ENCODE data around the gene TSC2. TPM values are rescaled to one million over a fixed set of nuclear protein-coding genes. Genes with fewer than 3 reads are reported as not detected.
"Not testable (repeated sequence)": the region's sequence is repeated elsewhere in the genome, so short reads cannot be mapped to it uniquely, and the experiment has no call there.

Gene TSC2
- total and polyA plus RNA-seq, 3 donors from 2014 or later, result 136 to 271 (median 222) TPM

DNA sequence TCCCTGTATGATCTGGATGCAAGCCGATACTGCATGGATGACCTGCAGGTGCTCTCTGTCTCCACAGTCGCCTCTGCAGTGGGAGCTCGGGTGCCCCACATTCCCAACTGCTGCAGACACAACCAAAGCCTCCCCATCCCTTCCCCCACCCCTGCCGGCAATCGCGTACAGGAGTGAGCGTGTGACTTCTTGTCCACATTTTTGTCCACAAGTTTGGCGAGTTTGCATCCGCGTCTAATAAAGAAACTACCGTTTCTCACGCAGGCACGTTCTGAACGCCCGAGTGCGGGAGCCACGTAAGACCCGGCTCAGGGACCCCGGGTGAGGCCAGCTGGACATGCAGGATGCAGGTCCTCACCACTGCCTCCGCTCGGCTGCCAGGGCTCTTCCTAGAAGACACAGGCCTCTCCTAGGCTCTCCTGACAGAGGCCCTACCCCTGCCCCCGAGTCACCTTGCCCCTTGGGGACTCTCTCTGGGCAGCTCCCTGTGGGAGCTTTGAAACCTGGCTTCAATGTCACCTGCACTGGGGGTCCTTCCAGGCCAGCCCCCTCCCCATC is 82.2 kb downstream of the TSC2 start:
- intact Hi-C loops (cut with DNase I; ENCODE audit: low total_unique reads); H3K27ac ChIP-seq; H3K36me3 ChIP-seq (ENCODE audit: low read depth, missing control alignments); H3K4me3 ChIP-seq; H3K27me3 ChIP-seq; DNase-seq; H3K9me3 ChIP-seq: not testable (repeated sequence)
- H3K4me1 ChIP-seq, result peaks cover 39% of the 10 kb centered on the region
- WGBS, 2 donors, result 42 to 55% methylated on average over 14 to 22 of the region's 22 CpGs

DNA sequence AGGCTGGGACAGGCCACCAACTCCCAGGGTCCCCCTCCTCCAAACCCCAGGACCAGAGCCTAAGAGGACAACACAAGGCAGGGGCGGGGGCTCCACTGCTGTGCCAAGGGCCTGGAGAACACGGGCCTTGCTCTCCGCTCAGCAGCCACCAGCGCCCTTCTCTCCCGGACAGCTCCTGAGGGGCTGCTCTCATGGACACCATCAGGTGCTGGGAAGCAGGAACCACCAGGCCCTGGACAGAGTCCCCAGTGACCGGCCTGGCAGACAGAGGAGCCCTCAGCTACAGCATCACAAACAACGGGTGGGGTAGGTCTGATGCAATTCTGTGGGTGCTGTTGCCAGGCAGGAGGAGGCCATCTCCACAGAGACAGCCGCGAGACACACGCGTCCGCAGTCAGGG is 86.0 kb downstream of the TSC2 start:
- H3K4me3 ChIP-seq; H3K27me3 ChIP-seq; H3K4me1 ChIP-seq; DNase-seq; H3K27ac ChIP-seq; H3K9me3 ChIP-seq; intact Hi-C loops (cut with DNase I; ENCODE audit: low total_unique reads); H3K36me3 ChIP-seq (ENCODE audit: low read depth, missing control alignments): not testable (repeated sequence)
- WGBS, 2 donors, result 18% methylated on average over 6 of the region's 12 CpGs; no CpG with 5 or more reads in 1 of the 2 donors

DNA sequence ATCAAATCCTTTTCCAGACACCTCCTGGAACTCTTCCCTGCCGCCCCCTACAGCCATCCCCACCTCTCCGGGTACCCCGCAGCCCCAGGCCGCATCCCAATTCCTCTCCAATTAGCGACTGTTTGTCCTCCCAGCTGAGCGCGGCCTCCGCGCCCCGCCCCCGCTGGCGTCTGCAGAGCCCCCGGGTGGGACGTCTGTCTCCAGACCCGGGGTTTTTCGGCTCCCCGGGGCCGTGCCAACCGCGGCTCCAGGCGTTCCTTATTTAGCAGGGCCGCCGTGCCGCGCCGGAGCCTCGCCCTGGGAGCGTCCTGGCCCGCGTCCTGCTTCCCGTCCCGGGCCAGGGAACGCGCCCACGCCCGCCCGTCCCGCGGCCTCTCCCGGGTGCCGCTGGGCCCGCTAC is 87.3 kb downstream of the TSC2 start:
- H3K4me1 ChIP-seq; H3K36me3 ChIP-seq (ENCODE audit: low read depth, missing control alignments); H3K27me3 ChIP-seq; intact Hi-C loops (cut with DNase I; ENCODE audit: low total_unique reads); DNase-seq; H3K9me3 ChIP-seq: not testable (repeated sequence)
- WGBS, 2 donors, result 1% methylated on average over 12 to 17 of the region's 42 CpGs
- Histone ChIP-seq H3K4me3 (peak overlapping the region; percentile 56 to 58), H3K27ac (peak overlapping the region in 1 of 2 donors; percentile 87)

DNA sequence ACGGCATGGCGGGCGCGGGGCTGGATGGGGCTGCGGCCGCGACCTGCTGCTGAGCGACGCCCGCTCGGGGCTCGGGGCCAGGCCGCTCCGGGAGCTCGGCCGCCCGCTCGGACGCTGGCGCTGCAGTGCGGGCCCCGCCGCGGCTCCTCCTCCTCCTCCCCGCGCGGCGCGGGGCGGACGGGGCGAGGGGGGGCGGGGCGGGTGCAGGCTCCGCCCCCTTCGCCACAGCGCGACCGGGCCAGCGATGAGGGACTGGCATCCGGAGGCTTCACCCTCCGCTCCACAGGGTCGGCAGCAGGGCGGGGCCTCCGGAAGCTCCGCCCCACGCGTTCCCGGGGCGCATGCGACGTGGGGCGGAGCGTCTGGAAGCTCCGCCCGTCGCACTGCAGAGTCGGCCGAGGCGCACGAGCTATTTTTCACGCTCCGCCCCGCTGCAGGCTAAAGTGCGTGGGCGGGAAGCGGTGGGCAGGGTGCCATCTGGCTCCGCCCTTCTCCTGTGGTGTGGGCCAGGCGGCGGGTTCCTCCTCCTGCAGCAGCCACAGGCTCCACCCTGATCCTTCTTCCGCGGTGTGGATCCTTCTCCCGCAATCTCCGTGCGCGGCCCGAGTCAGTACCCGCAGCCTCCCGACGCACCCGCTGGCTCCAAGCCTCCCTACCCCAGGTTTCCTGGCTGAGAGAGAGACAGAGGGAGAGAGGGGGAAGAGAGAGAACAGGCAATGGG is 88.1 kb downstream of the TSC2 start, which contains the start of gene PKD1:
Gene PKD1 (minus strand): TSS at position 129 of the 721 bp plus-strand sequence. CDS start 209 bp downstream, outside the sequence.
- H3K9me3 ChIP-seq; intact Hi-C loops (cut with DNase I; ENCODE audit: low total_unique reads); H3K4me1 ChIP-seq; H3K27me3 ChIP-seq; H3K36me3 ChIP-seq (ENCODE audit: low read depth, missing control alignments): not testable (repeated sequence)
- peak; percentile 98 for DNase-seq
- peak within 1 kb of the TSS in 1 of 2 donors; percentile 87 for H3K27ac ChIP-seq
- 0% methylated on average over 27 of the region's 81 CpGs; no CpG with 5 or more reads in 1 of the 2 donors for WGBS, 2 donors
- H3K4me3 ChIP-seq, result peak within 1 kb of the TSS; percentile 56 to 58

MicroRNAs within 50 kb of the gene (microRNA counts, 767-probe panel; counts per million panel counts)
- microRNA hsa-miR-1225-3p, result 0 to 152 counts per million in 2 donors
- 0 to 152 counts per million in 2 donors for microRNA hsa-miR-1225-5p
- microRNA hsa-miR-3180, result 0 to 152 counts per million in 2 donors
- microRNA hsa-miR-4516, result 152 to 3,325 counts per million in 2 donors

Small RNAs within 50 kb of the gene (microRNA-seq; reads per million reads assigned to microRNA genes)
- gene MIR1225 (ENCODE audit: borderline number of aligned reads in 2 of 2, borderline replicate concordance in 1 of 2) (2.1 to 3.5 reads per million in 2 donors), gene MIR3180-5 (ENCODE audit: borderline number of aligned reads in 2 of 2, borderline replicate concordance in 1 of 2) (0 reads per million in 2 donors), gene MIR4516 (ENCODE audit: borderline number of aligned reads in 2 of 2, borderline replicate concordance in 1 of 2) (0 to 0.69 reads per million in 2 donors), gene MIR6511B1 (ENCODE audit: borderline number of aligned reads in 2 of 2, borderline replicate concordance in 1 of 2) (0 reads per million in 2 donors)

Small RNAs within 50 kb of the gene (small RNA-seq; reads per million reads assigned to genes)
- 0.27 to 0.94 reads per million in 2 donors for gene MIR1225
- 0 reads per million in 2 donors for gene MIR3180-5
- gene MIR4516, result 0 reads per million in 2 donors
- gene RF00019, result 0 reads per million in 2 donors
- 0 reads per million in 2 donors for gene RN7SL219P

Other genes starting within 250 kb of the TSC2 start
- 100 to 1,000 TPM; 163 to 176 TPM for gene HAGH, start 221.2 kb upstream of the TSC2 start, total RNA-seq
- gene HAGH, start 221.2 kb upstream of the TSC2 start, polyA plus RNA-seq (ENCODE audit: insufficient read depth, low read depth, low replicate concordance), result 266 TPM
- gene FAHD1, start 220.8 kb upstream of the TSC2 start, total RNA-seq, result 10 to 100 TPM; 57.5 to 65.8 TPM
- gene FAHD1, start 220.8 kb upstream of the TSC2 start, polyA plus RNA-seq (ENCODE audit: insufficient read depth, low read depth, low replicate concordance), result 20.6 TPM
- 10 to 100 TPM; 34.6 to 53.9 TPM for gene MEIOB, start 175.8 kb upstream of the TSC2 start, total RNA-seq
- 53.8 TPM for gene MEIOB, start 175.8 kb upstream of the TSC2 start, polyA plus RNA-seq (ENCODE audit: insufficient read depth, low read depth, low replicate concordance)
- 1 to 10 TPM in 1 of 2 donors, under 1 TPM in 1; 0.94 to 1.6 TPM for gene HS3ST6, start 129.6 kb upstream of the TSC2 start, total RNA-seq
- gene HS3ST6, start 129.6 kb upstream of the TSC2 start, polyA plus RNA-seq (ENCODE audit: insufficient read depth, low read depth, low replicate concordance), result 0.34 TPM
- 10 to 100 TPM; 17.5 to 19.8 TPM for gene MSRB1, start 104.8 kb upstream of the TSC2 start, total RNA-seq
- gene MSRB1, start 104.8 kb upstream of the TSC2 start, polyA plus RNA-seq (ENCODE audit: insufficient read depth, low read depth, low replicate concordance), result 35.2 TPM
- gene RPL3L, start 93.3 kb upstream of the TSC2 start, total RNA-seq, result 1 to 10 TPM; 7.3 to 9.8 TPM
- 10.4 TPM for gene RPL3L, start 93.3 kb upstream of the TSC2 start, polyA plus RNA-seq (ENCODE audit: insufficient read depth, low read depth, low replicate concordance)
- 100 to 1,000 TPM; 127 to 211 TPM for gene NDUFB10, start 88.4 kb upstream of the TSC2 start, total RNA-seq
- 186 TPM for gene NDUFB10, start 88.4 kb upstream of the TSC2 start, polyA plus RNA-seq (ENCODE audit: insufficient read depth, low read depth, low replicate concordance)
- 1,000 to 10,000 TPM in 1 of 2 donors, 100 to 1,000 TPM in 1; 744 to 1,779 TPM for gene RPS2, start 83.2 kb upstream of the TSC2 start, total RNA-seq
- 1,272 TPM for gene RPS2, start 83.2 kb upstream of the TSC2 start, polyA plus RNA-seq (ENCODE audit: insufficient read depth, low read depth, low replicate concordance)
- 100 to 1,000 TPM in 1 of 2 donors, 10 to 100 TPM in 1; 86.7 to 210 TPM for gene RNF151, start 81.1 kb upstream of the TSC2 start, total RNA-seq
- 153 TPM for gene RNF151, start 81.1 kb upstream of the TSC2 start, polyA plus RNA-seq (ENCODE audit: insufficient read depth, low read depth, low replicate concordance)
- gene TBL3, start 75.9 kb upstream of the TSC2 start, total RNA-seq, result 100 to 1,000 TPM in 1 of 2 donors, 10 to 100 TPM in 1; 83.4 to 109 TPM
- 77.1 TPM for gene TBL3, start 75.9 kb upstream of the TSC2 start, polyA plus RNA-seq (ENCODE audit: insufficient read depth, low read depth, low replicate concordance)
- 1 to 10 TPM; 4.8 to 7.6 TPM for gene NOXO1, start 66.5 kb upstream of the TSC2 start, total RNA-seq
- gene NOXO1, start 66.5 kb upstream of the TSC2 start, polyA plus RNA-seq (ENCODE audit: insufficient read depth, low read depth, low replicate concordance), result 3.7 TPM
- gene GFER, start 63.8 kb upstream of the TSC2 start, total RNA-seq, result 10 to 100 TPM; 25.7 to 25.8 TPM
- 40.0 TPM for gene GFER, start 63.8 kb upstream of the TSC2 start, polyA plus RNA-seq (ENCODE audit: insufficient read depth, low read depth, low replicate concordance)
- 10 to 100 TPM; 20.9 to 33.5 TPM for gene SYNGR3, start 58.0 kb upstream of the TSC2 start, total RNA-seq
- gene SYNGR3, start 58.0 kb upstream of the TSC2 start, polyA plus RNA-seq (ENCODE audit: insufficient read depth, low read depth, low replicate concordance), result 10.0 TPM
- 10 to 100 TPM; 80.4 to 94.6 TPM for gene ZNF598, start 38.2 kb upstream of the TSC2 start, total RNA-seq
- gene ZNF598, start 38.2 kb upstream of the TSC2 start, polyA plus RNA-seq (ENCODE audit: insufficient read depth, low read depth, low replicate concordance), result 46.3 TPM
- gene NPW, start 28.2 kb upstream of the TSC2 start, total RNA-seq, result 1 to 10 TPM; 7.3 to 8.2 TPM
- 3.9 TPM for gene NPW, start 28.2 kb upstream of the TSC2 start, polyA plus RNA-seq (ENCODE audit: insufficient read depth, low read depth, low replicate concordance)
- 10 to 100 TPM; 54.1 to 59.9 TPM for gene NHERF2, start 21.1 kb upstream of the TSC2 start, total RNA-seq
- 50.6 TPM for gene NHERF2, start 21.1 kb upstream of the TSC2 start, polyA plus RNA-seq (ENCODE audit: insufficient read depth, low read depth, low replicate concordance)
- gene NTHL1, start 151 bp upstream of the TSC2 start, total RNA-seq, result 10 to 100 TPM; 24.6 to 35.6 TPM
- 18.0 TPM for gene NTHL1, start 151 bp upstream of the TSC2 start, polyA plus RNA-seq (ENCODE audit: insufficient read depth, low read depth, low replicate concordance)
- gene PKD1, start 87.9 kb downstream of the TSC2 start, total RNA-seq, result 100 to 1,000 TPM; 323 to 337 TPM
- 83.4 TPM for gene PKD1, start 87.9 kb downstream of the TSC2 start, polyA plus RNA-seq (ENCODE audit: insufficient read depth, low read depth, low replicate concordance)
- 1 to 10 TPM; 3.2 to 3.6 TPM for gene RAB26, start 100.6 kb downstream of the TSC2 start, total RNA-seq
- gene RAB26, start 100.6 kb downstream of the TSC2 start, polyA plus RNA-seq (ENCODE audit: insufficient read depth, low read depth, low replicate concordance), result 1.5 TPM
- 10 to 100 TPM; 36.0 to 46.1 TPM for gene TRAF7, start 107.8 kb downstream of the TSC2 start, total RNA-seq
- 44.6 TPM for gene TRAF7, start 107.8 kb downstream of the TSC2 start, polyA plus RNA-seq (ENCODE audit: insufficient read depth, low read depth, low replicate concordance)
- 100 to 1,000 TPM in 1 of 2 donors, 1 to 10 TPM in 1; 6.4 to 159 TPM for gene CASKIN1, start 148.6 kb downstream of the TSC2 start, total RNA-seq
- 2.1 TPM for gene CASKIN1, start 148.6 kb downstream of the TSC2 start, polyA plus RNA-seq (ENCODE audit: insufficient read depth, low read depth, low replicate concordance)
- gene MLST8, start 157.5 kb downstream of the TSC2 start, total RNA-seq, result 100 to 1,000 TPM in 1 of 2 donors, 10 to 100 TPM in 1; 95.4 to 113 TPM
- gene MLST8, start 157.5 kb downstream of the TSC2 start, polyA plus RNA-seq (ENCODE audit: insufficient read depth, low read depth, low replicate concordance), result 89.0 TPM
- gene BRICD5, start 162.9 kb downstream of the TSC2 start, total RNA-seq, result 10 to 100 TPM; 37.8 to 66.5 TPM
- gene BRICD5, start 162.9 kb downstream of the TSC2 start, polyA plus RNA-seq (ENCODE audit: insufficient read depth, low read depth, low replicate concordance), result 25.1 TPM
- 100 to 1,000 TPM in 1 of 2 donors, 10 to 100 TPM in 1; 50.0 to 118 TPM for gene PGP, start 166.9 kb downstream of the TSC2 start, total RNA-seq
- gene PGP, start 166.9 kb downstream of the TSC2 start, polyA plus RNA-seq (ENCODE audit: insufficient read depth, low read depth, low replicate concordance), result 56.3 TPM
- 10 to 100 TPM; 57.4 to 69.4 TPM for gene E4F1, start 175.6 kb downstream of the TSC2 start, total RNA-seq
- 20.0 TPM for gene E4F1, start 175.6 kb downstream of the TSC2 start, polyA plus RNA-seq (ENCODE audit: insufficient read depth, low read depth, low replicate concordance)
- gene DNASE1L2, start 188.5 kb downstream of the TSC2 start, total RNA-seq, result 1 to 10 TPM; 2.5 to 3.5 TPM
- gene DNASE1L2, start 188.5 kb downstream of the TSC2 start, polyA plus RNA-seq (ENCODE audit: insufficient read depth, low read depth, low replicate concordance), result 1.1 TPM
- 10 to 100 TPM; 36.1 to 39.0 TPM for gene ECI1, start 203.6 kb downstream of the TSC2 start, total RNA-seq
- gene ECI1, start 203.6 kb downstream of the TSC2 start, polyA plus RNA-seq (ENCODE audit: insufficient read depth, low read depth, low replicate concordance), result 25.5 TPM
- 100 to 1,000 TPM; 261 to 294 TPM for gene RNPS1, start 220.1 kb downstream of the TSC2 start, total RNA-seq
- gene RNPS1, start 220.1 kb downstream of the TSC2 start, polyA plus RNA-seq (ENCODE audit: insufficient read depth, low read depth, low replicate concordance), result 197 TPM